Chondrocyte (in vitro differentiated cells): ENCODE results near the gene SSH2. TPM values are rescaled to one million over a fixed set of nuclear protein-coding genes. Genes with fewer than 3 reads are reported as not detected.

ENCODE experiments used
- DNase-seq: peaks from one replicate; pipeline ENCODE4 v3.0.0; 2021; ENCODE audit warnings: mixed read lengths, low spot score
- H3K27ac Mint-ChIP-seq: one replicate; pipeline ENCODE4 v1.8.0; 2021; ENCODE audit warnings: mild to moderate bottlenecking, moderate library complexity, mixed read lengths; ENCODE audit not compliant: unreplicated experiment
- H3K27me3 Mint-ChIP-seq: 2 replicates; pipeline ENCODE4 v1.8.0; 2021; ENCODE audit warnings: low read depth, mixed read lengths
- H3K36me3 Mint-ChIP-seq: 2 replicates; pipeline ENCODE4 v1.8.0; 2021; ENCODE audit warnings: low read depth, mixed read lengths
- H3K4me1 Mint-ChIP-seq: 2 replicates; pipeline ENCODE4 v1.8.0; 2021; ENCODE audit warnings: low read depth, mild to moderate bottlenecking, mixed read lengths
- H3K4me3 Mint-ChIP-seq: one replicate; pipeline ENCODE4 v1.8.0; 2021; ENCODE audit warnings: mild to moderate bottlenecking, moderate library complexity, mixed read lengths; ENCODE audit not compliant: unreplicated experiment
- H3K9me3 Mint-ChIP-seq: 2 replicates; pipeline ENCODE4 v1.8.0; 2021; ENCODE audit warnings: low read depth, mixed read lengths
- total RNA-seq: library from RNA; stranded (reverse); gene quantifications from 3 replicates; pipeline ENCODE4 v1.2.1, GENCODE V29; 2021
- TF ChIP-seq, protein P1 (sequence below): fragments of 200-600 bp; sonication (generic); IDR thresholded peaks from 2 replicates; pipeline ENCODE4 v1.5.0; 2021; ENCODE audit warnings: antibody characterized with exemption, mild to moderate bottlenecking, moderate library complexity

Gene SSH2
- total RNA-seq, 1 donor from 2014 or later, result 14.1 TPM

- Mint-ChIP-seq H3K27ac (peak overlapping the region; percentile 3), H3K9me3 (no peaks in the 10 kb centered on the region), H3K27me3 (no peaks in the 10 kb centered on the region), H3K4me1 (peaks cover 32% of the 10 kb centered on the region), H3K36me3 (no peaks in the 10 kb centered on the region), H3K4me3 (no peak overlapping the region)
- DNase-seq, result no peak
- TF ChIP-seq, protein P1, sequence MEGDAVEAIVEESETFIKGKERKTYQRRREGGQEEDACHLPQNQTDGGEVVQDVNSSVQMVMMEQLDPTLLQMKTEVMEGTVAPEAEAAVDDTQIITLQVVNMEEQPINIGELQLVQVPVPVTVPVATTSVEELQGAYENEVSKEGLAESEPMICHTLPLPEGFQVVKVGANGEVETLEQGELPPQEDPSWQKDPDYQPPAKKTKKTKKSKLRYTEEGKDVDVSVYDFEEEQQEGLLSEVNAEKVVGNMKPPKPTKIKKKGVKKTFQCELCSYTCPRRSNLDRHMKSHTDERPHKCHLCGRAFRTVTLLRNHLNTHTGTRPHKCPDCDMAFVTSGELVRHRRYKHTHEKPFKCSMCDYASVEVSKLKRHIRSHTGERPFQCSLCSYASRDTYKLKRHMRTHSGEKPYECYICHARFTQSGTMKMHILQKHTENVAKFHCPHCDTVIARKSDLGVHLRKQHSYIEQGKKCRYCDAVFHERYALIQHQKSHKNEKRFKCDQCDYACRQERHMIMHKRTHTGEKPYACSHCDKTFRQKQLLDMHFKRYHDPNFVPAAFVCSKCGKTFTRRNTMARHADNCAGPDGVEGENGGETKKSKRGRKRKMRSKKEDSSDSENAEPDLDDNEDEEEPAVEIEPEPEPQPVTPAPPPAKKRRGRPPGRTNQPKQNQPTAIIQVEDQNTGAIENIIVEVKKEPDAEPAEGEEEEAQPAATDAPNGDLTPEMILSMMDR, result no peak
These were observed 220.0 kb downstream of the SSH2 start for GRCh38 chr17:29709866-29710519.

- Mint-ChIP-seq H3K27ac (peak overlapping the region; percentile 83), H3K4me1 (peaks cover 34% of the 10 kb centered on the region), H3K9me3 (no peaks in the 10 kb centered on the region), H3K4me3 (no peak overlapping the region), H3K36me3 (peaks cover 3% of the 10 kb centered on the region), H3K27me3 (no peaks in the 10 kb centered on the region)
- TF ChIP-seq, protein P1, result no peak
- DNase-seq, result no peak
These were observed 222.8 kb downstream of the SSH2 start for GRCh38 chr17:29707212-29707571.

- H3K9me3 Mint-ChIP-seq, result no peaks in the 10 kb centered on the region
- H3K4me1 Mint-ChIP-seq, result peaks cover 31% of the 10 kb centered on the region
- H3K36me3 Mint-ChIP-seq, result peaks cover 3% of the 10 kb centered on the region
- no peak for DNase-seq
- no peak overlapping the region for H3K4me3 Mint-ChIP-seq
- H3K27ac Mint-ChIP-seq, result peak overlapping the region; percentile 83
- H3K27me3 Mint-ChIP-seq, result no peaks in the 10 kb centered on the region
- TF ChIP-seq, protein P1, result no peak
These were observed 224.0 kb downstream of the SSH2 start for GRCh38 chr17:29706045-29706431.

DNA sequence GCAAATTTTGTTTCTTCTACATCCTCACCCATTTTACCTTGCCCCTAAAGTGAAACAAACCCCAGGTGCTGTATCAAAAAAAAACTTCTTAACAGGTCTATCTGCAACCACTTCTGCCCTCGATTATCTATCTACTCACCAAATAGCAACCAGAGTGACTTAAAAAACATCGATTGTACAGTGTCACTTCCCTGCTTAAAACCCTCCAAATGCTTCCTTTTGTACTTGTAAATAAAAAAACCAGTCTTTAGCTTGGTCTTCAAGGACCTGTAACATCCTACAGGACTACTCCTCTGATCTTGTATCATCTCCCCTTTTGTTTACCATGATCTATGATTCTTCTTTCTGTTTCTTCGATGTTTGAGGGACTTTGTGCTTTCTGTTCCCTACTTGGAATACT, 224.6 kb downstream of the SSH2 start:
- H3K4me1 Mint-ChIP-seq, result peaks cover 26% of the 10 kb centered on the region
- H3K27me3 Mint-ChIP-seq, result no peaks in the 10 kb centered on the region
- no peak overlapping the region for H3K4me3 Mint-ChIP-seq
- no peak overlapping the region for H3K27ac Mint-ChIP-seq
- peaks cover 5% of the 10 kb centered on the region for H3K36me3 Mint-ChIP-seq
- TF ChIP-seq, protein P1, result no peak
- DNase-seq, result no peak
- H3K9me3 Mint-ChIP-seq, result no peaks in the 10 kb centered on the region

- DNase-seq, result no peak
- Mint-ChIP-seq H3K4me1 (peaks cover 8% of the 10 kb centered on the region), H3K27me3 (no peaks in the 10 kb centered on the region), H3K36me3 (peaks cover 6% of the 10 kb centered on the region), H3K9me3 (no peaks in the 10 kb centered on the region), H3K27ac (no peak overlapping the region), H3K4me3 (no peak overlapping the region)
- TF ChIP-seq, protein P1, result no peak
These were observed 230.7 kb downstream of the SSH2 start for GRCh38 chr17:29699283-29699682.
